Heart left ventricle (tissue), 16 donors: ENCODE results near the gene DCAF10. TPM values are rescaled to one million over a fixed set of nuclear protein-coding genes. Genes with fewer than 3 reads are reported as not detected.
"Not testable (repeated sequence)": the region's sequence is repeated elsewhere in the genome, so short reads cannot be mapped to it uniquely, and the experiment has no call there.

Source experiments
- ATAC-seq, 4 donors: fragments of 200-7000 bp; cut with Tn5 transposase; one replicate each; pipeline ENCODE4 v1.9.1; 2020 to 2022; ENCODE audit warnings: moderate library complexity in 4 of 4, mild to moderate bottlenecking in 3 of 4, moderate number of reproducible peaks in 1 of 4
- DNase-seq, 5 donors: peaks; one replicate each; pipeline ENCODE4 v3.0.0-alpha.2; 2020
- H3K27ac ChIP-seq, 12 donors: fragments of 200-600 bp; sonication (generic) in 4 of 12; one replicate each; pipeline versions ENCODE4 v1.5.0 to v1.8.0; 2016 to 2022; ENCODE audit warnings: mild to moderate bottlenecking in 2 of 12
- H3K27me3 ChIP-seq, 9 donors: fragments of 200-600 bp; sonication (generic) in 2 of 9; one replicate each; pipeline versions ENCODE4 v1.5.1 to v1.8.0; 2016 to 2022; ENCODE audit warnings: mild to moderate bottlenecking in 3 of 9
- H3K36me3 ChIP-seq, 9 donors: fragments of 200-600 bp; sonication (generic) in 2 of 9; one replicate each; pipeline versions ENCODE4 v1.5.0 to v1.8.0; 2018 to 2022; ENCODE audit warnings: mild to moderate bottlenecking in 2 of 9
- H3K4me1 ChIP-seq, 12 donors: fragments of 200-600 bp; sonication (generic) in 4 of 12; one replicate each; pipeline versions ENCODE4 v1.5.0 to v1.8.0; 2016 to 2022; ENCODE audit warnings: mild to moderate bottlenecking in 3 of 12
- H3K4me3 ChIP-seq, 12 donors: fragments of 200-600 bp; sonication (generic) in 4 of 12; one replicate each; pipeline versions ENCODE4 v1.5.0 to v1.8.0; 2017 to 2022; ENCODE audit warnings: mild to moderate bottlenecking in 9 of 12, moderate library complexity in 4 of 12
- H3K9me3 ChIP-seq, 12 donors: fragments of 200-600 bp; sonication (generic) in 4 of 12; one replicate each; pipeline versions ENCODE4 v1.5.0 to v1.8.0; 2016 to 2022; ENCODE audit warnings: mild to moderate bottlenecking in 1 of 12
- POLR2A ChIP-seq, 2 donors: fragments of 450-650 bp; IDR thresholded peaks; one replicate each; pipeline ENCODE4 v1.6.1; 2017; ENCODE audit warnings: antibody characterized with exemption in 2 of 2, mild to moderate bottlenecking in 2 of 2, moderate library complexity in 2 of 2
- WGBS, 4 donors: extraction: QIAGEN DNeasy Blood & Tissue Kit in 2 of 4; methylation state at CpG; one replicate each; pipeline versions ENCODE4 v1.1.5 to v1.1.7; 2013 to 2018; 5-methylcytosine and 5-hydroxymethylcytosine counted together
- intact Hi-C, 10 donors: fragments of 100-400 bp; cut with DNase I; formaldehyde crosslinking; loops; one replicate each; pipeline versions ENCODE4 v1.11.1 to v1.14.2; 2022
- polyA plus RNA-seq, 2 donors: library from polyadenylated mRNA; stranded (reverse); fragments of 200-250 nt; gene quantifications; one replicate each; pipeline ENCODE4 v1.2.3, GENCODE V29; 2013
- total RNA-seq, 9 donors: library from RNA; depleted of rRNA in 2 of 9; stranded (reverse); fragments of >200 nt in 2 of 9; fragmentation: NEBNext Ultra II Directional in 3 of 9; extraction: Animal tissue kit (Norgen Biotek cat#: 25700) in 3 of 9; gene quantifications; one replicate each; pipeline versions ENCODE4 v1.1.0 to v1.2.4, GENCODE V29; 2016 to 2023
- TF ChIP-seq, protein P1 (sequence below), 12 donors: fragments of 200-600 bp; sonication (generic) in 4 of 12; IDR thresholded peaks; one replicate each; pipeline versions ENCODE4 v1.5.0 to v1.8.0; 2018 to 2022; ENCODE audit warnings: antibody characterized with exemption in 12 of 12, mild to moderate bottlenecking in 5 of 12
- donor health status: ischemic (EF 13 %, LVEDD 7.1; RV severe dilation, severe dysfunction).
- donor health status: healthy with polysubstance abuse.
- donor health status: DM: no; HTN: yes; CAD: no.
- donor health status: DM: no; HTN: no; CAD: no.
- donor health status: ischemic (EF 25% LVEDD 6.9; RV normal size, moderate dysfunction).
- donor health status: ischemic (EF 25% LVEDD 5.7; RV mildly dilated, moderate dysfunction).
- donor health status: healthy.
- donor health status: DM: yes; HTN: yes; CAD: no.
- donor health status: ischemic (EF 35%, LVEDD 5.7; RV mildly dilated, moderate dysfunction).
- donor health status: nonischemic (EF 11% LVEDD 7.7; RV severe dilation, severe dysfunction).
- donor health status: DM: yes; HTN: yes; CAD: no.
- donor health status: PGD.
- donor health status: ischemic (EF 29% LVEDD 5.4; RV normal size, mild dysfunction).
- donor health status: nonischemic (EF 23%, LVEDD 6.1; RV moderate dilation, normal function).

Gene DCAF10
- total and polyA plus RNA-seq, 11 donors, result 5.0 to 24.3 (median 19.8) TPM

DNA sequence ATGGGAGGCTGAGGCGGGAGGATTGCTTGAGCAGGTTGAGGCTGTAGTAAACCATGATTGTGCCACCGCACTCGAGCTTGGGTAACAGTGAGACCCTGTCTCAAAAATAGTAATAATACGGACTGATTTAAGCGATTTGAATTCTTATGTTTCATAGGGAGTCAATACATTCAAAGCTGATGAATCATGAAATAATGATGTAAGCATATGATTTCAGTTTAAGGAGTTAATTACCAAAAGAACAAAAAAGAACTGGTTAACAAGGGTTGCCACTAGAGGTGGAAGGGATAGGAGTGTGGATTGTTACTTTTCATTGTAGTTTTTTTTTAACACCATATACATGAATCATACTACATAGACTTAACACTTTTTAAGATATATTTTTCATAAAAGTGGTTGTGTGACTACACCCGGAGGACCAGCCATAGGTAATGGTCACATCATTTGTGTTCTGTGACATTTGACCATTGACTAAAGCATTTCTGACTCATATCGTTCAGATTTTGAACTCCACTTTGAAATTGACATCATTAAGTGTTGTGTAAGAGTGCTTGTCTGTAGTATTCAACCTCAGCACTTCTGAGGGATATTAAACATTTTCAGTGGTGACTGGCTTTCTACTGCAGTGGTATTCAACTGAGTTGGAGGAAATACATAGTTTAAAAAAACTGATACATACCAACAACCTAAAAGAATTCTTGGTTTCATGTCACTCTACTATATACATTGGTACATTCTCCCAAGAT is 40.0 kb upstream of the DCAF10 start:
- no peak for DNase-seq
- WGBS, 4 donors, result 90 to 93% (median 91%) methylated on average over 7 of the region's 7 CpGs

GRCh38 chr9:37761511-37761910 is 39.1 kb upstream of the DCAF10 start:
- DNase-seq (no peak), ATAC-seq (no peak)
- intact Hi-C loops, result loop anchor here in 1 of 10 donors (10.0 kb wide), 1 partner anchor 177 kb away; no protein-coding TSS in a partner anchor
- H3K27ac ChIP-seq, result no peak overlapping the region
- H3K4me3 ChIP-seq, result no peak overlapping the region
- H3K9me3 ChIP-seq, result no peaks in the 10 kb centered on the region
- H3K4me1 ChIP-seq, result no peaks in the 10 kb centered on the region
- TF ChIP-seq POLR2A (IDR thresholded peaks at IDR 0.05), result no peak
- TF ChIP-seq, protein P1, sequence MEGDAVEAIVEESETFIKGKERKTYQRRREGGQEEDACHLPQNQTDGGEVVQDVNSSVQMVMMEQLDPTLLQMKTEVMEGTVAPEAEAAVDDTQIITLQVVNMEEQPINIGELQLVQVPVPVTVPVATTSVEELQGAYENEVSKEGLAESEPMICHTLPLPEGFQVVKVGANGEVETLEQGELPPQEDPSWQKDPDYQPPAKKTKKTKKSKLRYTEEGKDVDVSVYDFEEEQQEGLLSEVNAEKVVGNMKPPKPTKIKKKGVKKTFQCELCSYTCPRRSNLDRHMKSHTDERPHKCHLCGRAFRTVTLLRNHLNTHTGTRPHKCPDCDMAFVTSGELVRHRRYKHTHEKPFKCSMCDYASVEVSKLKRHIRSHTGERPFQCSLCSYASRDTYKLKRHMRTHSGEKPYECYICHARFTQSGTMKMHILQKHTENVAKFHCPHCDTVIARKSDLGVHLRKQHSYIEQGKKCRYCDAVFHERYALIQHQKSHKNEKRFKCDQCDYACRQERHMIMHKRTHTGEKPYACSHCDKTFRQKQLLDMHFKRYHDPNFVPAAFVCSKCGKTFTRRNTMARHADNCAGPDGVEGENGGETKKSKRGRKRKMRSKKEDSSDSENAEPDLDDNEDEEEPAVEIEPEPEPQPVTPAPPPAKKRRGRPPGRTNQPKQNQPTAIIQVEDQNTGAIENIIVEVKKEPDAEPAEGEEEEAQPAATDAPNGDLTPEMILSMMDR (IDR thresholded peaks at IDR 0.05), result no peak
- peaks cover 0 to 33% (median 19%) of the 10 kb centered on the region in 9 donors for H3K36me3 ChIP-seq
- 63 to 76% (median 73%) methylated on average over 3 of the region's 3 CpGs for WGBS, 4 donors
- H3K27me3 ChIP-seq, result no peaks in the 10 kb centered on the region

More for the DNA sequence above, 40.0 kb upstream of the DCAF10 start:
- intact Hi-C loops, result loop anchor here in 1 of 10 donors (10.0 kb wide), 1 partner anchor 176 kb away; no protein-coding TSS in a partner anchor
- TF ChIP-seq POLR2A (IDR thresholded peaks at IDR 0.05), result no peak
- TF ChIP-seq, protein P1 (IDR thresholded peaks at IDR 0.05), result no peak
- no peaks in the 10 kb centered on the region for H3K4me1 ChIP-seq
- peaks cover 0 to 33% (median 19%) of the 10 kb centered on the region in 9 donors for H3K36me3 ChIP-seq
- no peak overlapping the region for H3K4me3 ChIP-seq
- H3K27me3 ChIP-seq, result no peaks in the 10 kb centered on the region
- no peaks in the 10 kb centered on the region for H3K9me3 ChIP-seq
- ATAC-seq, result no peak
- H3K27ac ChIP-seq, result no peak overlapping the region

GRCh38 chr9:37765263-37765662 is 35.3 kb upstream of the DCAF10 start:
- WGBS, 4 donors, result 84 to 98% (median 93%) methylated on average over 6 of the region's 6 CpGs
- not testable (repeated sequence) for H3K27ac ChIP-seq, DNase-seq, H3K4me1 ChIP-seq, ATAC-seq, H3K27me3 ChIP-seq, H3K4me3 ChIP-seq, H3K9me3 ChIP-seq
- peaks cover 0 to 60% (median 38%) of the 10 kb centered on the region in 9 donors for H3K36me3 ChIP-seq
- intact Hi-C loops, result loop anchor here in 1 of 10 donors (10.0 kb wide), 1 partner anchor 180 kb away; no protein-coding TSS in a partner anchor

DNA sequence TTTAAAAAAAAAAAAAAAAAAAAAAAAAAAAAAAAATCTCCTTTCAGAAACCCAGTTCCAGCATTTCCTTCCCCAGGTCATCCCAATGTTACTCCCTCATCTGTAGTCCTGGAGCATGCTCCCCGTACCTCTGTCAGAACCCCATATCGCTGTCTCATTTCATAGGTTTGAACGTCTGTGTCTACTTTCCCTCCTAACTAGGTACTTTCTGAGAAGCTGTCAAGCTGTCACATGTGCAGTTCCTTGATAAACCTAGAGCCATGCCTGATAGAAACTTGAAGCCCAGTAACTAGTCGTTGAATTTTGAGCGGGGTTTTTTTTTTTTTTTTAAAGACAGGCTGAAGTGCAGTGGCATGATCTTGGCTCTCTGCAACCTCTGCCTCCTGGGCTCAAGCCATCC is 31.3 kb upstream of the DCAF10 start:
- no peak for ATAC-seq
- Histone ChIP-seq H3K36me3 (peaks cover 0 to 78% (median 47%) of the 10 kb centered on the region in 9 donors), H3K4me3 (no peak overlapping the region), H3K27ac (no peak overlapping the region), H3K27me3 (no peaks in the 10 kb centered on the region), H3K9me3 (no peaks in the 10 kb centered on the region), H3K4me1 (no peaks in the 10 kb centered on the region)
- WGBS, 4 donors, result 70 to 85% (median 77%) methylated on average over 5 of the region's 5 CpGs
- intact Hi-C loops, result loop anchor here in 1 of 10 donors (10.0 kb wide), 1 partner anchor 185 kb away; no protein-coding TSS in a partner anchor
- DNase-seq, result no peak
- TF ChIP-seq POLR2A (IDR thresholded peaks at IDR 0.05), result no peak
- TF ChIP-seq, protein P1 (IDR thresholded peaks at IDR 0.05), result no peak
